GM12878 (cell line): ENCODE data around the gene MRRF. TPM values are rescaled to one million over a fixed set of nuclear protein-coding genes. Genes with fewer than 3 reads are reported as not detected.

Experiments used
- NBN ChIP-seq: fragments of 450-650 bp; IDR thresholded peaks from 2 replicates; pipeline ENCODE4 v1.6.1; 2016
- POLR2A ChIP-seq: IDR thresholded peaks from 2 replicates; pipeline ENCODE4 v1.6.1; 2011; ENCODE audit warnings: low read depth, mild to moderate bottlenecking, low read length
- SIN3A ChIP-seq: IDR thresholded peaks from 2 replicates; pipeline ENCODE4 v1.6.1; 2012; ENCODE audit warnings: low read depth, low read length, improper control_type of control experiment
- polyA plus RNA-seq, 11 experiments: library from polyadenylated mRNA; depleted of rRNA in 4 of 11; unstranded in 6 of 11; stranded (reverse) in 5 of 11; fragments of >200 nt; fragmentation: Nextera tagmentation in 4 of 11; fragmentation: Illumina TruSeq in 1 of 11; extraction: Ambion mirVana in 4 of 11; extraction: Trizol in 1 of 11; gene quantifications; 1 replicate in 1 of 11; 2 replicates in 10 of 11; pipeline versions ENCODE4 v1.2.1 to v1.2.3, GENCODE V29; 2011 to 2016; ENCODE audit warnings: inconsistent platforms in 2 of 11, missing spikeins in 2 of 11, low read depth in 1 of 11
- total RNA-seq, 4 experiments: library from RNA; depleted of rRNA in 3 of 4; stranded (reverse); fragments of >200 nt in 3 of 4; fragmentation: Illumina TruSeq in 1 of 4; extraction: Trizol in 1 of 4; gene quantifications; 2 replicates each; pipeline versions ENCODE4 v1.2.1 to v1.2.3, GENCODE V29; 2013 to 2021
- TF ChIP-seq, protein P1 (sequence below): fragments of 450-650 bp; IDR thresholded peaks from 2 replicates; pipeline ENCODE4 v1.6.1; 2017; ENCODE audit warnings: mild to moderate bottlenecking, moderate library complexity
- TF ChIP-seq, protein P2 (sequence below): fragments of 450-650 bp; IDR thresholded peaks from 2 replicates; pipeline ENCODE4 v1.6.1; 2017; ENCODE audit warnings: antibody characterized with exemption, mild to moderate bottlenecking, moderate library complexity
- TF ChIP-seq, protein P3 (sequence below): fragments of 450-650 bp; IDR thresholded peaks from 2 replicates; pipeline ENCODE4 v1.6.1; 2016; ENCODE audit warnings: mild to moderate bottlenecking, moderate library complexity, borderline replicate concordance

Gene MRRF
- total and polyA plus RNA-seq, 10 of the 15 experiments (the other 5 are each of a cell fraction or from before 2014, with no cell fraction given) = 64.8 to 112 (median 76.4) TPM

DNA sequence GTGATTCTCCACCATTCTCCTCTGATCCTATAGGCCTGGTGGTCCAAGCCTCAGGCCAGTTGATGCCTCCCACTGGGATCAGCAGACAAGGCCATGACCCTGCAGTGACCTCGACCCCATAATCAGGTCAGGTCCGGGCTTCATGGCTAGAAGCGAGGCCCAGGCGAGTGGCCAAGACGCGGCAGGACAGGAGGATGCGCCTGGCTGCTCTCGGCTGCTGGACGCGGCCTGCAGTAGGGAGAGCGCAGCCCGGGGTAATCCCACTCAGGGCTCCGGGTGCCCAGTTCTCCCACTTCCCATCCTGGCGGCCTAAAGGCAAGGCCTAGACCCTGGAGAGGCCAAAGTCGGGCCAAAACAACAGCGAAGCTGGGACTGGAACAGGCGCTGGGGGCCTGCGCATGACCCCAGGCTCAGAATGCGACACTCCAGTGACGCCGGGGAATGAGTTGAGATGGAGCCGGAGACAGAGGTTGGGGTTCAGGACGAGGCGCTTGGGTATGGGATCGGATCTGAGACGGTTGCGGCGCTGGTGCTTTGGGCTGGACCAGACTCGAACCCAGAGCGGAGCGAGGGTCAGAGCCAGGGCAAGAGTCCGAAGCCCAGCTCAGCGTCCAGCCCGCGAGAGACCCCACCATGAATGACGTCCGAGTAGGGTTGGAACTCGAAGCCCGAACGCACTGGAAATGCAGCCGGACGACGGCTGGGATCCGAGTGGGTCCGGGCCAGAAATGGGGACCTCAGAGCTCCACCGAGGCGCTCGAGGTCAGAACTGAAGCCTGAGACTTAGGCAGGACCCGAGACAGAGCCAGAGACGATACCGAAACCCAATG is 39.2 kb upstream of the MRRF start (continued):
- TF ChIP-seq, protein P1, sequence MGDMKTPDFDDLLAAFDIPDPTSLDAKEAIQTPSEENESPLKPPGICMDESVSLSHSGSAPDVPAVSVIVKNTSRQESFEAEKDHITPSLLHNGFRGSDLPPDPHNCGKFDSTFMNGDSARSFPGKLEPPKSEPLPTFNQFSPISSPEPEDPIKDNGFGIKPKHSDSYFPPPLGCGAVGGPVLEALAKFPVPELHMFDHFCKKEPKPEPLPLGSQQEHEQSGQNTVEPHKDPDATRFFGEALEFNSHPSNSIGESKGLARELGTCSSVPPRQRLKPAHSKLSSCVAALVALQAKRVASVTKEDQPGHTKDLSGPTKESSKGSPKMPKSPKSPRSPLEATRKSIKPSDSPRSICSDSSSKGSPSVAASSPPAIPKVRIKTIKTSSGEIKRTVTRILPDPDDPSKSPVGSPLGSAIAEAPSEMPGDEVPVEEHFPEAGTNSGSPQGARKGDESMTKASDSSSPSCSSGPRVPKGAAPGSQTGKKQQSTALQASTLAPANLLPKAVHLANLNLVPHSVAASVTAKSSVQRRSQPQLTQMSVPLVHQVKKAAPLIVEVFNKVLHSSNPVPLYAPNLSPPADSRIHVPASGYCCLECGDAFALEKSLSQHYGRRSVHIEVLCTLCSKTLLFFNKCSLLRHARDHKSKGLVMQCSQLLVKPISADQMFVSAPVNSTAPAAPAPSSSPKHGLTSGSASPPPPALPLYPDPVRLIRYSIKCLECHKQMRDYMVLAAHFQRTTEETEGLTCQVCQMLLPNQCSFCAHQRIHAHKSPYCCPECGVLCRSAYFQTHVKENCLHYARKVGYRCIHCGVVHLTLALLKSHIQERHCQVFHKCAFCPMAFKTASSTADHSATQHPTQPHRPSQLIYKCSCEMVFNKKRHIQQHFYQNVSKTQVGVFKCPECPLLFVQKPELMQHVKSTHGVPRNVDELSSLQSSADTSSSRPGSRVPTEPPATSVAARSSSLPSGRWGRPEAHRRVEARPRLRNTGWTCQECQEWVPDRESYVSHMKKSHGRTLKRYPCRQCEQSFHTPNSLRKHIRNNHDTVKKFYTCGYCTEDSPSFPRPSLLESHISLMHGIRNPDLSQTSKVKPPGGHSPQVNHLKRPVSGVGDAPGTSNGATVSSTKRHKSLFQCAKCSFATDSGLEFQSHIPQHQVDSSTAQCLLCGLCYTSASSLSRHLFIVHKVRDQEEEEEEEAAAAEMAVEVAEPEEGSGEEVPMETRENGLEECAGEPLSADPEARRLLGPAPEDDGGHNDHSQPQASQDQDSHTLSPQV = no peak
- TF ChIP-seq NBN (no peak), POLR2A (no peak), SIN3A (no peak)
- TF ChIP-seq, protein P2, sequence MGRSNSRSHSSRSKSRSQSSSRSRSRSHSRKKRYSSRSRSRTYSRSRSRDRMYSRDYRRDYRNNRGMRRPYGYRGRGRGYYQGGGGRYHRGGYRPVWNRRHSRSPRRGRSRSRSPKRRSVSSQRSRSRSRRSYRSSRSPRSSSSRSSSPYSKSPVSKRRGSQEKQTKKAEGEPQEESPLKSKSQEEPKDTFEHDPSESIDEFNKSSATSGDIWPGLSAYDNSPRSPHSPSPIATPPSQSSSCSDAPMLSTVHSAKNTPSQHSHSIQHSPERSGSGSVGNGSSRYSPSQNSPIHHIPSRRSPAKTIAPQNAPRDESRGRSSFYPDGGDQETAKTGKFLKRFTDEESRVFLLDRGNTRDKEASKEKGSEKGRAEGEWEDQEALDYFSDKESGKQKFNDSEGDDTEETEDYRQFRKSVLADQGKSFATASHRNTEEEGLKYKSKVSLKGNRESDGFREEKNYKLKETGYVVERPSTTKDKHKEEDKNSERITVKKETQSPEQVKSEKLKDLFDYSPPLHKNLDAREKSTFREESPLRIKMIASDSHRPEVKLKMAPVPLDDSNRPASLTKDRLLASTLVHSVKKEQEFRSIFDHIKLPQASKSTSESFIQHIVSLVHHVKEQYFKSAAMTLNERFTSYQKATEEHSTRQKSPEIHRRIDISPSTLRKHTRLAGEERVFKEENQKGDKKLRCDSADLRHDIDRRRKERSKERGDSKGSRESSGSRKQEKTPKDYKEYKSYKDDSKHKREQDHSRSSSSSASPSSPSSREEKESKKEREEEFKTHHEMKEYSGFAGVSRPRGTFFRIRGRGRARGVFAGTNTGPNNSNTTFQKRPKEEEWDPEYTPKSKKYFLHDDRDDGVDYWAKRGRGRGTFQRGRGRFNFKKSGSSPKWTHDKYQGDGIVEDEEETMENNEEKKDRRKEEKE = no peak
- TF ChIP-seq, protein P3, sequence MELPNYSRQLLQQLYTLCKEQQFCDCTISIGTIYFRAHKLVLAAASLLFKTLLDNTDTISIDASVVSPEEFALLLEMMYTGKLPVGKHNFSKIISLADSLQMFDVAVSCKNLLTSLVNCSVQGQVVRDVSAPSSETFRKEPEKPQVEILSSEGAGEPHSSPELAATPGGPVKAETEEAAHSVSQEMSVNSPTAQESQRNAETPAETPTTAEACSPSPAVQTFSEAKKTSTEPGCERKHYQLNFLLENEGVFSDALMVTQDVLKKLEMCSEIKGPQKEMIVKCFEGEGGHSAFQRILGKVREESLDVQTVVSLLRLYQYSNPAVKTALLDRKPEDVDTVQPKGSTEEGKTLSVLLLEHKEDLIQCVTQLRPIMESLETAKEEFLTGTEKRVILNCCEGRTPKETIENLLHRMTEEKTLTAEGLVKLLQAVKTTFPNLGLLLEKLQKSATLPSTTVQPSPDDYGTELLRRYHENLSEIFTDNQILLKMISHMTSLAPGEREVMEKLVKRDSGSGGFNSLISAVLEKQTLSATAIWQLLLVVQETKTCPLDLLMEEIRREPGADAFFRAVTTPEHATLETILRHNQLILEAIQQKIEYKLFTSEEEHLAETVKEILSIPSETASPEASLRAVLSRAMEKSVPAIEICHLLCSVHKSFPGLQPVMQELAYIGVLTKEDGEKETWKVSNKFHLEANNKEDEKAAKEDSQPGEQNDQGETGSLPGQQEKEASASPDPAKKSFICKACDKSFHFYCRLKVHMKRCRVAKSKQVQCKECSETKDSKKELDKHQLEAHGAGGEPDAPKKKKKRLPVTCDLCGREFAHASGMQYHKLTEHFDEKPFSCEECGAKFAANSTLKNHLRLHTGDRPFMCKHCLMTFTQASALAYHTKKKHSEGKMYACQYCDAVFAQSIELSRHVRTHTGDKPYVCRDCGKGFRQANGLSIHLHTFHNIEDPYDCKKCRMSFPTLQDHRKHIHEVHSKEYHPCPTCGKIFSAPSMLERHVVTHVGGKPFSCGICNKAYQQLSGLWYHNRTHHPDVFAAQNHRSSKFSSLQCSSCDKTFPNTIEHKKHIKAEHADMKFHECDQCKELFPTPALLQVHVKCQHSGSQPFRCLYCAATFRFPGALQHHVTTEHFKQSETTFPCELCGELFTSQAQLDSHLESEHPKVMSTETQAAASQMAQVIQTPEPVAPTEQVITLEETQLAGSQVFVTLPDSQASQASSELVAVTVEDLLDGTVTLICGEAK = no peak
